ENCODE data around the gene KDM2B. TPM values are rescaled to one million over a fixed set of nuclear protein-coding genes. Genes with fewer than 3 reads are reported as not detected.

KDM2B gene
- total and polyA plus RNA-seq, 2 of the 8 experiments (the other 6 are each of a cell fraction or from before 2014, with no cell fraction given) = 111 to 162 TPM

DNA sequence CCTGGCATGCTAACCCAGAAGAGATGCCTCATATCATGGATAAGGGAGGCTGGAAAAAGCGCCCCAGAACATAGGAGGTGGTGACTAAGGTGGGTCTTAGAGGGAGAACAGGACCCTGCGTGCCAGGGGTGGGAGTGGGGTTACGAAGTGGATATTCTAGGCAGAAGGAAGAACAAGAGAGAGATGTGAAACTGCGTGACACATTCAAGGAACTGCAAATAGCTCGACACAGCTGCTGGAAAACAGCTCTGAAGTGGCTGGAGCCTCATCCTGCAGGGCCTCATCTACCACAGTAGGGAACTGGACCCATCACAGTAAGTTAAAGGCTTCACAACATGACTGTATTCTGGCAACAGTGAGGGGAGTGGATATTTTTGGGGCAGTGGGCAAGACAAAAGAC is 119.8 kb downstream of the KDM2B start (continued):
- no peak for TF ChIP-seq ZNF274 (IDR thresholded peaks at IDR 0.05; ENCODE audit: borderline replicate concordance, extremely low read depth, low read length)
- no peak for TF ChIP-seq TCF12 (IDR thresholded peaks at IDR 0.05; ENCODE audit: low read depth, low read length)
